Common myeloid progenitor, CD34-positive (primary cell): ENCODE measurements around the gene SNX24.

Source experiments
- CTCF ChIA-PET: fragments of 350-600 bp; sonication (Branson Sonifier 250); formaldehyde crosslinking; loops from one replicate; lab custom pipeline; 2021; ENCODE audit warnings: antibody characterized with exemption; lab: Charles Lee
- POLR2A ChIA-PET: fragments of 350-600 bp; sonication (Branson Sonifier 250); formaldehyde crosslinking; loops from one replicate; lab custom pipeline; 2021; ENCODE audit warnings: antibody characterized with exemption; lab: Charles Lee
- DNase-seq, 3 donors: peaks; one replicate each; pipeline versions ENCODE4 v3.0.0 to v3.0.0-alpha.2; 2013
- H3K27ac ChIP-seq, 2 experiments: 1 replicate in 1 of 2; 2 replicates in 1 of 2; pipeline ENCODE4 v1.7.0; 2013; ENCODE audit warnings: inconsistent platforms in 2 of 2, low read length in 2 of 2, mild to moderate bottlenecking in 2 of 2, low read depth in 1 of 2, moderate library complexity in 1 of 2; ENCODE audit not compliant: severe bottlenecking in 2 of 2, insufficient read depth in 1 of 2, poor library complexity in 1 of 2
- H3K27me3 ChIP-seq, 5 experiments: replicated peaks in 2 of 5; 1 replicate in 3 of 5; 2 replicates in 2 of 5; pipeline versions ENCODE4 v1.6.1 to v1.7.0; 2013; ENCODE audit warnings: low read length in 4 of 5, mild to moderate bottlenecking in 2 of 5, moderate library complexity in 2 of 5, inconsistent platforms in 1 of 5; ENCODE audit not compliant: insufficient read depth in 5 of 5, control insufficient read depth in 4 of 5
- H3K36me3 ChIP-seq, 4 experiments: 1 replicate in 2 of 4; 2 replicates in 2 of 4; pipeline versions ENCODE4 v1.6.1 to v1.7.0; 2013; ENCODE audit warnings: low read length in 3 of 4, control low read depth in 1 of 4, mild to moderate bottlenecking in 1 of 4; ENCODE audit not compliant: control insufficient read depth in 4 of 4, insufficient read depth in 4 of 4
- H3K4me1 ChIP-seq, 4 experiments: 1 replicate in 3 of 4; 2 replicates in 1 of 4; pipeline versions ENCODE4 v1.6.1 to v1.7.1; 2013; ENCODE audit warnings: low read length in 3 of 4, mild to moderate bottlenecking in 3 of 4, control low read depth in 1 of 4, inconsistent platforms in 1 of 4, moderate library complexity in 1 of 4; ENCODE audit not compliant: control insufficient read depth in 4 of 4, insufficient read depth in 4 of 4; ENCODE audit errors: control extremely low read depth in 1 of 4
- H3K4me3 ChIP-seq, 7 experiments: 1 replicate in 4 of 7; 2 replicates in 3 of 7; pipeline versions ENCODE4 v1.5.1 to v1.7.0; 2013; ENCODE audit warnings: mild to moderate bottlenecking in 7 of 7, low read length in 6 of 7, moderate library complexity in 6 of 7, inconsistent platforms in 2 of 7, low read depth in 2 of 7, control low read depth in 1 of 7; ENCODE audit not compliant: insufficient read depth in 4 of 7, control insufficient read depth in 1 of 7; ENCODE audit errors: extremely low read depth in 1 of 7
- H3K9me3 ChIP-seq, 5 experiments: 1 replicate in 4 of 5; 2 replicates in 1 of 5; pipeline versions ENCODE4 v1.6.1 to v1.7.1; 2013; ENCODE audit warnings: low read length in 4 of 5, mild to moderate bottlenecking in 2 of 5, inconsistent platforms in 1 of 5, low read depth in 1 of 5, moderate library complexity in 1 of 5; ENCODE audit not compliant: control insufficient read depth in 4 of 5, insufficient read depth in 2 of 5; ENCODE audit errors: control extremely low read depth in 1 of 5
- WGBS: methylation state at CpG from one replicate; pipeline ENCODE4 v1.1.5; 2013; ENCODE audit not compliant: insufficient coverage; 5-methylcytosine and 5-hydroxymethylcytosine counted together

SNX24 gene

GRCh38 chr5:122836947-122837346, 8.5 kb upstream of the SNX24 start:
- DNase-seq: no peak
- CTCF ChIA-PET: interaction anchor here (1.3 kb wide), 1 partner anchor 9 kb away, joined by 3 read pairs; no protein-coding TSS in a partner anchor
- Histone ChIP-seq H3K4me3 (no peak overlapping the region), H3K27ac (no peak overlapping the region), H3K27me3 (peaks cover 0 to 2% (median 0%) of the 10 kb centered on the region in 5 experiments), H3K4me1 (no peaks in the 10 kb centered on the region), H3K9me3 (no peaks in the 10 kb centered on the region), H3K36me3 (no peaks in the 10 kb centered on the region)
- POLR2A ChIA-PET: no interaction called here
- WGBS: 93% methylated on average over 3 of the region's 3 CpGs

- Histone ChIP-seq H3K36me3 (no peaks in the 10 kb centered on the region), H3K27ac (no peak overlapping the region), H3K9me3 (no peaks in the 10 kb centered on the region), H3K4me3 (no peak overlapping the region), H3K27me3 (peaks cover 0 to 13% (median 0%) of the 10 kb centered on the region in 5 experiments), H3K4me1 (peaks cover 0 to 12% (median 9%) of the 10 kb centered on the region in 4 experiments)
- CTCF ChIA-PET: no interaction called here
- POLR2A ChIA-PET: no interaction called here
- no peak for DNase-seq
- 100% methylated on average over 2 of the region's 4 CpGs for whole genome bisulfite sequencing
Measured at GRCh38 chr5:122839731-122840130, 5.7 kb upstream of the SNX24 start.

GRCh38 chr5:122842016-122842580, 3.3 kb upstream of the SNX24 start:
- 100% methylated on average over 2 of the region's 6 CpGs for WGBS
- H3K27me3 ChIP-seq: peaks cover 0 to 13% (median 0%) of the 10 kb centered on the region in 5 experiments
- H3K4me1 ChIP-seq: peaks cover 0 to 21% (median 11%) of the 10 kb centered on the region in 4 experiments
- no peaks in the 10 kb centered on the region for H3K36me3 ChIP-seq
- H3K9me3 ChIP-seq: no peaks in the 10 kb centered on the region
- ChIA-PET CTCF (no interaction called here), POLR2A (no interaction called here)
- H3K27ac ChIP-seq: no peak overlapping the region
- DNase-seq: no peak
- no peak overlapping the region for H3K4me3 ChIP-seq

- Histone ChIP-seq H3K27me3 (peaks cover 0 to 13% (median 0%) of the 10 kb centered on the region in 5 experiments), H3K9me3 (no peaks in the 10 kb centered on the region), H3K4me3 (peak overlapping the region; percentile 71 to 89 (median 76)), H3K4me1 (peaks cover 0 to 21% (median 12%) of the 10 kb centered on the region in 4 experiments), H3K27ac (peak overlapping the region in 1 of 2 experiments; percentile 17), H3K36me3 (no peaks in the 10 kb centered on the region)
- 29% methylated on average over 20 of the region's 22 CpGs for WGBS
- CTCF ChIA-PET: interaction anchor here (0.7 to 1.3 kb wide), 2 partner anchors 8 to 70 kb away, joined by 3 read pairs; no protein-coding TSS in a partner anchor
- DNase-seq: peak in 2 of 3 donors; percentile 21 to 31
- POLR2A ChIA-PET: interaction anchor here (0.7 kb wide), 1 partner anchor 32 kb away, joined by 4 read pairs; no protein-coding TSS in a partner anchor
Measured at GRCh38 chr5:122844136-122844909, 1.1 kb upstream of the SNX24 start.

- DNase-seq: peak in 2 of 3 donors; percentile 12 to 23
- WGBS: 0% methylated on average over 16 of the region's 16 CpGs
- H3K27ac ChIP-seq: peak overlapping the region in 1 of 2 experiments; percentile 17
- no peaks in the 10 kb centered on the region for H3K36me3 ChIP-seq
- H3K27me3 ChIP-seq: peaks cover 0 to 13% (median 0%) of the 10 kb centered on the region in 5 experiments
- POLR2A ChIA-PET: interaction anchor here (0.7 kb wide), 1 partner anchor 33 kb away, joined by 4 read pairs; no protein-coding TSS in a partner anchor
- peaks cover 0 to 2% (median 0%) of the 10 kb centered on the region in 5 experiments for H3K9me3 ChIP-seq
- peak overlapping the region; percentile 71 to 89 (median 76) for H3K4me3 ChIP-seq
- H3K4me1 ChIP-seq: peaks cover 0 to 21% (median 15%) of the 10 kb centered on the region in 4 experiments
- CTCF ChIA-PET: interaction anchor here (1.3 kb wide), 1 partner anchor 9 kb away, joined by 3 read pairs; no protein-coding TSS in a partner anchor
Measured at GRCh38 chr5:122844910-122845228, 544 bp upstream of the SNX24 start.

- Histone ChIP-seq H3K27ac (no peak overlapping the region), H3K36me3 (no peaks in the 10 kb centered on the region), H3K4me3 (peak overlapping the region; percentile 71 to 89 (median 76)), H3K9me3 (peaks cover 0 to 4% (median 0%) of the 10 kb centered on the region in 5 experiments), H3K27me3 (peaks cover 0 to 13% (median 0%) of the 10 kb centered on the region in 5 experiments), H3K4me1 (peaks cover 0 to 24% (median 16%) of the 10 kb centered on the region in 4 experiments)
- ChIA-PET CTCF (no interaction called here), POLR2A (no interaction called here)
- no peak for DNase-seq
- WGBS: 17% methylated on average over 4 of the region's 6 CpGs
Measured at GRCh38 chr5:122846051-122846550, 688 bp downstream of the SNX24 start.
